D721Med (cell line): ENCODE measurements around the gene LPGAT1.
A peak's percentile ranks its signal among the peaks of the same experiment; 100 is the strongest.

Source experiments
- DNase-seq: peaks from one replicate; pipeline ENCODE4 v3.0.0; 2011; ENCODE audit warnings: low spot score; ENCODE audit not compliant: insufficient read length
- FAIRE-seq: peaks from 2 replicates; lab custom pipeline; 2011; peaks lifted over from hg19 to GRCh38; lab: Jason Lieb, UNC
- TF ChIP-seq, protein P1 (sequence below): IDR thresholded peaks from 2 replicates; pipeline ENCODE4 v1.5.1; 2012; ENCODE audit warnings: mild to moderate bottlenecking, control low read depth; ENCODE audit not compliant: insufficient read depth; ENCODE audit errors: missing control alignments

Gene LPGAT1

GRCh38 chr1:211865180-211865579, 34.6 kb upstream of the LPGAT1 start:
- DNase-seq (no peak), FAIRE-seq (no peak)
- TF ChIP-seq, protein P1, sequence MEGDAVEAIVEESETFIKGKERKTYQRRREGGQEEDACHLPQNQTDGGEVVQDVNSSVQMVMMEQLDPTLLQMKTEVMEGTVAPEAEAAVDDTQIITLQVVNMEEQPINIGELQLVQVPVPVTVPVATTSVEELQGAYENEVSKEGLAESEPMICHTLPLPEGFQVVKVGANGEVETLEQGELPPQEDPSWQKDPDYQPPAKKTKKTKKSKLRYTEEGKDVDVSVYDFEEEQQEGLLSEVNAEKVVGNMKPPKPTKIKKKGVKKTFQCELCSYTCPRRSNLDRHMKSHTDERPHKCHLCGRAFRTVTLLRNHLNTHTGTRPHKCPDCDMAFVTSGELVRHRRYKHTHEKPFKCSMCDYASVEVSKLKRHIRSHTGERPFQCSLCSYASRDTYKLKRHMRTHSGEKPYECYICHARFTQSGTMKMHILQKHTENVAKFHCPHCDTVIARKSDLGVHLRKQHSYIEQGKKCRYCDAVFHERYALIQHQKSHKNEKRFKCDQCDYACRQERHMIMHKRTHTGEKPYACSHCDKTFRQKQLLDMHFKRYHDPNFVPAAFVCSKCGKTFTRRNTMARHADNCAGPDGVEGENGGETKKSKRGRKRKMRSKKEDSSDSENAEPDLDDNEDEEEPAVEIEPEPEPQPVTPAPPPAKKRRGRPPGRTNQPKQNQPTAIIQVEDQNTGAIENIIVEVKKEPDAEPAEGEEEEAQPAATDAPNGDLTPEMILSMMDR, result no peak

DNA sequence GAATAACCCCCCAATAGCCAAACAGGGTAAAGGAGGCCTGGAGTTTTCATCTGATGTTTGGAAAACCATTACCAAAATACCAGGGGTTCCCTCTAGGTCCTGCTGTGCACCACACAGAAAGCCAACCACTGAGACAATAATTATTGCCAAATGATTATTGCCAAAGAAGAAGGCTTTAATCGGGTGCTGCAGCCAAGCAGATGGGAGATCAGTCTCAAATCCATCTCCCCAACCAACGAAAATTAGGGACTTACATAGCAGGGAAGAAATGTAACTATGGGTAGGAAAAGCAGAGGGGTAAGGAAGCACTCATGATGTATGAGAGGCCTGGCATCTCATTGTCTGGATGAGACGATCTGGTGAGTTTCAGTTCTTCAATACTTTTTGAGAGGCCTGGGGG, 28.8 kb upstream of the LPGAT1 start:
- FAIRE-seq (no peak), DNase-seq (no peak)
- TF ChIP-seq, protein P1, result no peak

DNA sequence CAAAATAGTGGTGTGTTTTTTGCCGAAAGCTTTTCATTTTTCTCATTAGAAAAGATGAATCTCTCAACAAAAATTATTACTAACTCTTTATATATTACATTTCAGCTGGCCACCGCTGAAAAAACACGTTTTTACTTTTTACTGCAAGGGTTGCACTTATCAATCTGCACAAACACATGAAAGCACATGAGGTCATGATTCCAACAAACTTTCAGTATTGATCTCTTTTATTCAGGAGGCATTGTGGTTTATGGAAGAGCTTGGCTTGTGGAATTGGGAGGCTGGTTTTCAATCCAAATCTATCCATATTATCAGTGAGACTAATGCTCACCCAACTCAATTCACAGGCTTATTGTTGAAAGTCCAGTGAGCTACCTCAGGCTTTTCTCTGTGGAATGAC, 20.6 kb upstream of the LPGAT1 start:
- FAIRE-seq, result peak; percentile 61
- no peak for DNase-seq
- TF ChIP-seq, protein P1, result no peak

- FAIRE-seq, result no peak
These were observed 13.1 kb upstream of the LPGAT1 start for GRCh38 chr1:211843507-211844298.

DNA sequence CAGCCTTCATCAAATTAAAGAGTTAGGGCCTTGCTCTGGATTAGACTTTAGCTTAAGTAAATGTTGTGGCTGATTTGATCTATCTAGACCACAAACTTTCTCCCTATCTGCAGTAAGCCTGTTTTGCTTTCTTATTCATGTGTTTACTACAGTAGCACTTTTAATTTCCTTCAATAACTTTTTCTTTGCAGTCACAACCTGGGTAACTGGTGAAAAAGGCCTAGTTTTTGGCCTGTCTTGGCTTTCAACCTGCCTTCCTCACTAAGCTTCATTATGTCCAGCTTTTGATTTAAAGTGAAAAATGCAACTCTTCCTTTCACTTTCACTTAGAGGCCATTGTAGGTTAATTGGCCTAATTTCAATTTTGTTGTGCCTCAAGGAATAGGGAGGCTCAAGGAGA, 12.5 kb upstream of the LPGAT1 start:
- TF ChIP-seq, protein P1, result no peak
- DNase-seq (no peak), FAIRE-seq (no peak)

More at GRCh38 chr1:211843507-211844298, 13.1 kb upstream of the LPGAT1 start:
- TF ChIP-seq, protein P1, result no peak
- no peak for DNase-seq

GRCh38 chr1:211842518-211842917, 12.0 kb upstream of the LPGAT1 start:
- TF ChIP-seq, protein P1, result no peak
- FAIRE-seq (no peak), DNase-seq (no peak)

DNA sequence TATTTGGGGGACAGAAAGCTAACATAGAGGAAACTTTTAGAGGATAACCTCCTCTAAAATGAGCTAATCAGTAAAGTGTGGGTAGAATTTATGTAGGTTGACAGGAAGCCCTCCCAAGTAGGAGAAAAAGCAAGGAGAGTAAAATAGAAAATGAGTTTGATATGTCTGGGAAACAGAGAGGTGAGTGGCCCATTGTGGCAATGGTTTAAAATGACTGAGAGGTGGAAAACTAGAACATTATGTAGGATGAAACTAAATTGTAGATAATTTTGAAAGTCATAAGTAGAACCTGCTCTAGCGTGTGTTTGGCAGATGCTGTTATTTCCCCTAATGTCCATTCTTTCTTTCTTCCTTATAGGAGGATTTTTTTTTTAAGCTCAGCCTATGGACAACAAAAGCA, 8.5 kb upstream of the LPGAT1 start:
- TF ChIP-seq, protein P1, result no peak
- DNase-seq (no peak), FAIRE-seq (no peak)
